SU-DHL-6 (cell line): ENCODE results near the gene PSMC3.

Experiments used
- H2AFZ ChIP-seq: fragments of 200-600 bp; sonication (generic); 2 replicates; pipeline ENCODE4 v1.6.1; 2014; ENCODE audit warnings: low read depth, mild to moderate bottlenecking, moderate library complexity, mixed read lengths, antibody characterized with exemption, low read length; ENCODE audit not compliant: severe bottlenecking
- H3F3A ChIP-seq: fragments of 200-600 bp; shearing (Covaris generic); 2 replicates; pipeline ENCODE4 v1.6.0; 2016; ENCODE audit warnings: antibody characterized with exemption, mild to moderate bottlenecking; ENCODE audit not compliant: insufficient read depth
- H3K27ac ChIP-seq: fragments of 200-600 bp; sonication (generic); 2 replicates; pipeline ENCODE4 v1.5.1; 2016; ENCODE audit warnings: low read depth, mild to moderate bottlenecking, low read length, moderate library complexity, mixed read lengths
- H3K27me3 ChIP-seq: fragments of 200-600 bp; sonication (generic), shearing (Covaris generic); 2 replicates; pipeline ENCODE4 v1.6.0; 2014; ENCODE audit warnings: mild to moderate bottlenecking, low read length
- H3K36me3 ChIP-seq: fragments of 200-600 bp; sonication (generic); 2 replicates; pipeline ENCODE4 v1.6.1; 2014; ENCODE audit warnings: mild to moderate bottlenecking, low read length, mixed read lengths
- H3K4me2 ChIP-seq: fragments of 300-600, 200-600 bp; shearing (Covaris generic), sonication (generic); 2 replicates; pipeline ENCODE4 v1.6.0; 2014; ENCODE audit warnings: low read length, low read depth, mild to moderate bottlenecking; ENCODE audit not compliant: poor library complexity, severe bottlenecking
- H3K4me3 ChIP-seq: fragments of 200-600 bp; sonication (generic); 2 replicates; pipeline ENCODE4 v1.5.1; 2014; ENCODE audit warnings: antibody characterized with exemption, low read length, mild to moderate bottlenecking, mixed read lengths; ENCODE audit not compliant: insufficient read depth, poor library complexity, severe bottlenecking
- H3K79me2 ChIP-seq: fragments of 200-600 bp; sonication (generic); 2 replicates; pipeline ENCODE4 v1.6.1; 2014; ENCODE audit warnings: mild to moderate bottlenecking, low read length, moderate library complexity; ENCODE audit not compliant: insufficient read depth
- H3K9ac ChIP-seq: fragments of 200-600 bp; sonication (generic); 2 replicates; pipeline ENCODE4 v1.7.0; 2014; ENCODE audit warnings: mild to moderate bottlenecking, low read length
- H3K9me2 ChIP-seq: fragments of 200-600 bp; sonication (generic); replicated peaks from 2 replicates; pipeline ENCODE4 v1.6.1; 2014; ENCODE audit warnings: low read length; ENCODE audit not compliant: insufficient read depth
- H3K9me3 ChIP-seq: fragments of 200-600 bp; sonication (generic); 2 replicates; pipeline ENCODE4 v1.6.1; 2014; ENCODE audit warnings: low read length, mixed read lengths; ENCODE audit not compliant: insufficient read depth
- H4K20me1 ChIP-seq: fragments of 200-600 bp; sonication (generic); 2 replicates; pipeline ENCODE4 v1.6.1; 2014; ENCODE audit warnings: low read depth, mild to moderate bottlenecking, antibody characterized with exemption, low read length, moderate library complexity, mixed read lengths
- CTCF ChIP-seq: fragments of 200-600 bp; sonication (generic); IDR thresholded peaks from one replicate; pipeline ENCODE4 v1.5.1; 2017; ENCODE audit warnings: antibody characterized with exemption, mild to moderate bottlenecking, low read length, moderate library complexity; ENCODE audit not compliant: insufficient read depth, poor library complexity, severe bottlenecking
- EZH2phosphoT487 ChIP-seq: fragments of 200-600 bp; sonication (generic), shearing (Covaris generic); conservative IDR thresholded peaks from 2 replicates; pipeline ENCODE4 v1.6.1; 2018; ENCODE audit warnings: mild to moderate bottlenecking, antibody characterized with exemption, low read length, moderate library complexity, mixed read lengths

Gene PSMC3

GRCh38 chr11:47468598-47469214, 42.5 kb upstream of the PSMC3 start:
- peaks cover 6% of the 10 kb centered on the region for H3K79me2 ChIP-seq
- no peak for TF ChIP-seq EZH2phosphoT487
- H2AFZ ChIP-seq: no peak overlapping the region
- H3K4me3 ChIP-seq: no peak overlapping the region
- no peak overlapping the region for H3K4me2 ChIP-seq
- no peak overlapping the region for H3K27ac ChIP-seq
- no peak overlapping the region for H3K9ac ChIP-seq
- H4K20me1 ChIP-seq: no peaks in the 10 kb centered on the region
- H3K9me3 ChIP-seq: no peaks in the 10 kb centered on the region
- H3F3A ChIP-seq: no peaks in the 10 kb centered on the region
- peaks cover 7% of the 10 kb centered on the region; the same call in 1 of the 2 replicates for H3K36me3 ChIP-seq
- no peaks in the 10 kb centered on the region for H3K27me3 ChIP-seq
- H3K9me2 ChIP-seq: no peaks in the 10 kb centered on the region

- Histone ChIP-seq H3K9me2 (no peaks in the 10 kb centered on the region), H3K79me2 (peaks cover 6% of the 10 kb centered on the region), H3K4me3 (no peak overlapping the region), H3F3A (no peaks in the 10 kb centered on the region), H3K4me2 (no peak overlapping the region), H4K20me1 (no peaks in the 10 kb centered on the region), H3K27ac (no peak overlapping the region), H3K27me3 (no peaks in the 10 kb centered on the region), H2AFZ (no peak overlapping the region), H3K9me3 (no peaks in the 10 kb centered on the region), H3K36me3 (peaks cover 4% of the 10 kb centered on the region; the same call in 1 of the 2 replicates), H3K9ac (no peak overlapping the region)
- TF ChIP-seq EZH2phosphoT487 (no peak), CTCF (no peak)
Observed at GRCh38 chr11:47467357-47467756, 41.1 kb upstream of the PSMC3 start.

- H3K36me3 ChIP-seq: peaks cover 4% of the 10 kb centered on the region; the same call in 1 of the 2 replicates
Observed at GRCh38 chr11:47466701-47467250, 40.5 kb upstream of the PSMC3 start.

More at GRCh38 chr11:47466701-47467250, 40.5 kb upstream of the PSMC3 start:
- Histone ChIP-seq H4K20me1 (no peaks in the 10 kb centered on the region), H3F3A (no peaks in the 10 kb centered on the region), H3K27ac (no peak overlapping the region), H3K9me2 (no peaks in the 10 kb centered on the region), H3K27me3 (no peaks in the 10 kb centered on the region), H3K4me2 (no peak overlapping the region), H3K4me3 (no peak overlapping the region), H3K9ac (no peak overlapping the region), H2AFZ (no peak overlapping the region), H3K9me3 (no peaks in the 10 kb centered on the region), H3K79me2 (peaks cover 6% of the 10 kb centered on the region)
- TF ChIP-seq CTCF (no peak), EZH2phosphoT487 (no peak)
